Kidney capillary endothelial cell (primary cell): ENCODE measurements around the gene MYO16.
"Not testable (repeated sequence)": the region's sequence is repeated elsewhere in the genome, so short reads cannot be mapped to it uniquely, and the experiment has no call there.

ENCODE experiments used
- DNase-seq: peaks from one replicate; pipeline ENCODE4 v3.0.0-alpha.2; 2018; ENCODE audit warnings: low spot score

Gene MYO16

DNA sequence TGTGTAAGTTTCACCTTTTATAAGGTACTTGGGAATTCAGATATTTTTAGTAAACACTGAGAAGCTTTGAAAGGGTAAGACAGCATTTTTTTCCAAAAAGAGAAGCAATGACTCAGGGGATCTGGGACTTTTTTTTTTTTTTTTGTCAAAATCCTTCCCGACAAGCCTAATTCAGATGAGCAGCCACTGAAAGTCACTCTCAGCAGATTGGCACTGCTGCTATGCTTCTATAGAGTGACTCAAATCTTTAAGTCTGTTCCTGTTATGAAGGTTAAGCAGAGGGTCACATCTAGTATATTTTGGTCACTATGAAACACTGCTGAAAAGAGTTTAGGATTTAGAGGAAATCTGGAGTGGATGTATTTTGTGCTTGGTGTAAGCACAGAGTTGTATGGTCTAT lies 571.1 kb downstream of the MYO16 start:
- DNase-seq = no peak

- no peak for DNase-seq
These were observed 574.2 kb downstream of the MYO16 start for GRCh38 chr13:109203587-109203986.

GRCh38 chr13:109204252-109204651 lies 574.8 kb downstream of the MYO16 start:
- no peak for DNase-seq

GRCh38 chr13:109204657-109205056 lies 575.2 kb downstream of the MYO16 start:
- DNase-seq = no peak

DNA sequence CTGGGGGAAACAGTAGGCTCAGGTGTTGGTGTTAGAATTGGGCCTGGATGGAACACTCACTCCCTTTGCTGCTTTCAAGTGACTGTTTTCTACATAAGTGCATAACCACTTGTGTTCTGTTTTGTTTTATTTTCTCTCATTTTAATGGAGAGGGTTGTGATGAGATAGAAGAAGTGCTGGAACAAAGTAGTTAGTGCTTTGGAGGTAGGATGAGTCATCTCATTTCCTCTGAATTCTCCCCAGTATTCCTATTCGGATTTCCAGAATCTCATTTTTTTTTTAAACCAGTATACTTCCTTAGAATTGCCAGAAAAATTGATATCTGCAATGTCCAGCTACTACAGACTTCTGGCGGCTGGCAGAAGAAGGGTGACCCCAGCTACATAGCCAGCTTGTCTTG lies 575.9 kb downstream of the MYO16 start:
- DNase-seq = no peak

DNA sequence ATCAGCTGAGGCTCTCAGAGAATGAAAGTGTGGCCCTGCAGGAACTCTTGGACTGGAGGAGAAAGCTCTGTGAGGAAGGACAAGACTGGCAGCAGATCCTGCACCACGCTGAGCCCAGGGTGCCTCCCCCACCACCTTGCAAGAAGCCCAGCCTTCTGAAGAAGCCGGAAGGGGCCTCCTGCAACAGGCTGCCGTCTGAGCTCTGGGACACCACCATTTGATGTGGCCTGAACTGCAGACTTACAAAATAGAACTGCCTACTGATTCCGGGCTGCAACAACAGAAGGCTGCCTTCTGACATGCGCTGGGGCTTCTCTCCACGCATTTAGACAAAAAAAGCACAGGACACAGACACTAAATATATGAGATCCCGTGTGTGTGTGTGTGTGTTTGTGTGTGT lies 577.2 kb downstream of the MYO16 start:
- DNase-seq = no peak

GRCh38 chr13:109207622-109208021 lies 578.2 kb downstream of the MYO16 start:
- DNase-seq = no peak

DNA sequence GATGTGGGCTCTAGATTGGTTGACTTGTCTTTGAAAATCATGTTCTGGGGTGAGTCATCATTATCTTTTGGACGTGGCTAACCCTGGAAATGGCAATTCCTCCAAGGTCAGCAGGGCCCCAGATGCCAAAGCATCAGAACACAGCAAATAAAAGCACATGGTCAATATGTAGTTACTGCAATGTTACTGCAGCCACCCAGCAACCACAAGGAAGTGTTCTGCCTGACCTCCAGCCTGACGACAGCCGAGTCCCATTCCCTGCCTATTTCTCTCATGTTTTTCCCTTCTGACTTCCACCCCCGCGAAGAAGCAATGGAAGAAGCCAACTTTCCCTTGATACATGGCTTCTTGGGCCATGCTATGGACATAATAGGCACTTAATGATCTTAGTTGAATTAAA lies 579.1 kb downstream of the MYO16 start:
- no peak for DNase-seq

GRCh38 chr13:109209526-109209925 lies 580.1 kb downstream of the MYO16 start:
- no peak for DNase-seq

DNA sequence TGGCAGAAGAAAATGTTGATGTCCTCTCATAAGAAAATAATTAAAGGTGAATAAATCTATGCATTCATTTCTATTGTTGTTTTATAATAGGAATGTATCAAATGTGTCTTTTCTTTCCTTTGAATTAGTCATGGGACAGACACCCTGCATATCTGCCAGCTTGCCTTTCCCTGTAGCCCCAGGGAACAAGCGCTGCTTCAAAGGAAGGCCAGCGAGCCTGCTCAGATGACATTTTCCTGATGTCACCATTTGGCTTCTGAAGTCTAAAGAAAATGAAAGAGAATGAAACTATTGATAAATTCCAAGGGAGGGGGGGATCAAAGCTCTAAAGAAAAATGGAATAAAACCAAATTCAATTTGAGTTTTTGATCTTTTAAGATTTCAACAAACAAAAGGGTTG lies 582.2 kb downstream of the MYO16 start:
- no peak for DNase-seq

DNA sequence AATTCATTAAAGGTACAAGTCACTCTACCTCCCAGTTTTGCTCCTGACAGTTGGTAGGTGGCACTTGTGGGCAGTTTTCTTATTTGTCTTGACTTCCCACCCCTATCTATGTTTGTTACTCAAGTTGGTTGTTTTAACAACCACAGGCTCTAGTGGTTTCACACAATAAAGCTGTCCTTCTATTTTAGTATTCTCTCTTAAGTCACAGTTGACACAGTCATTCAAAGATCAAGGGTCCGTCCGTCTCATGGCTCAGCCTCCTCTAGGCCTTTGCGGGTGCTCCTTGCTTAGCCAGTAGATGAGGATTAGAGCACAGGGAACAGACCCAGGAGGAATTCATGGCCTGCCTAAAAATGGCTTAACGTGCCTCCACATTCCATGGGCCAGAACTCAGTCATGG lies 583.2 kb downstream of the MYO16 start:
- no peak for DNase-seq

DNA sequence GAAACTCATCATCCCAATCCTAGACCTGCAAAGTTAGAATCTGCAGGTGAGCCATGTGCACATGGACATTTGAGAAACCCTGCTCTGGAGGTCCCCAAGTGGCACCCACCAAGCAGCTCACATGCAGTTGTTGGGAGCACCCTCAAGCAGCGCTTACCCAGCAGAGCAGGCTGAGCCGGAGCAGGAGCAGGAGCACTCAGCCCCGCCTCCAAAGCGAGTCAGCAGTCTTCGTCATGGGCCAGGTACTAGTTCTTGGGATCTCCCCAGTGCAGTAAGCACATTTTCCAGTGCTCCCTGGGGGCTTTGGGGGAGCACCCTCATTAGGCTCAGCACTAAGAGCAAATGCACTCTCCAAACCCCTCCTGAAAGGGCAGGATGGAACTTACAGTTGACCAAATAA lies 584.3 kb downstream of the MYO16 start:
- DNase-seq = no peak

GRCh38 chr13:109214393-109214792 lies 585.0 kb downstream of the MYO16 start:
- no peak for DNase-seq

- DNase-seq = no peak
These were observed 586.0 kb downstream of the MYO16 start for GRCh38 chr13:109215377-109215776.

DNA sequence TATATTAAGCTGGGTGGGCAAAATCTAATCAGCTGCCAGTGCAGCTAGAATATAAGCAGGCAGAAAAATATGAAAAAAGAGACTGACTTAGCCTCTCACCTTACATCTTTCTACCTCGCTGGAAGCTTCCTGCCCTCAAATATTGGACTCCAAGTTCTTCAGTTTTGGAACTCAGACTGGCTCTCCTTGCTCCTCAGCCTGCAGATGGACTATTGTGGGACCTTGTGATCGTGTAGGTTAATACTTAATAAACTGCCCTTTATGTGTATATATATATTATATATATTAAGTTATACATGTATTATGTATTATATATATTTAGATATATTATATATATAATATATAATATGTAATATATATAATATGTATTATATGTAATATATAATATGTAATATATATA lies 588.1 kb downstream of the MYO16 start:
- DNase-seq = not testable (repeated sequence)

DNA sequence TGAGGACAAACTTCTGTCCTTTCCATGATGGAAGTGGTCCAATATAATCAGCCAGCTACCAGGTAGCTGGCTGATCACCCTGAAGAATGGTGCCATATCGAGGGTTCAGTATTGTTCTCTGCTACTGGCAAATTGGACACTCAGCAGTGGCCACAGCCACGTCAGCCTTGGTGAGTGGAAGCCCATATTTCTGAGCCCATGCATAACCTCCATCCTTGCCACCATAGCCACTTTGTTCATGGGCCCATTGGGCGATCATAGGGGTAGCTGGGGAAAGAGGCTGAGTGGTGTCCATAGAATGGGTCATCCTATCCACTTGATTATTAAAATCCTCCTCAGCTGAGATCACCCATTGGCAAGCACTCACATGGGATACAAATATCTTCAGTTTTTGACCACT lies 591.2 kb downstream of the MYO16 start:
- no peak for DNase-seq

DNA sequence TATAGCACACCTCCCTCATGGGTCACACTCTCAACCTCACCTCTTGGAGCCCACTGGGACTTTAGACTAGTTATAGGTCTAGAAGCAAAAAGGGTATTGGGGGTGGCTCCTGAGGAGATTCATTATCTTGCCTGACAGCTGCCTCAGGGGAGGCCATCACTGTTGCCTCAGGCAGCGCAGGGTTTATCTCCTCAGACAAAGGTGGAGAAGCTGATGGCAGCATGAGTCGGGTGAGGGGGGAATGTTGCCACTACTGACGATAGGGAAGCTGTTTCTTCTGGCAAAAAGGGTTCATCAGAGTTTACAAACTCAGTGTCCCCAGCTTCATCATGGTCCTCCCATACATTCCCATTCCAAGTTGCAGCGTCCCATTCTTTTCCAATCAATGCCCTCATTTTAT lies 594.6 kb downstream of the MYO16 start:
- DNase-seq = no peak

- no peak for DNase-seq
These were observed 597.2 kb downstream of the MYO16 start for GRCh38 chr13:109226631-109227030.

GRCh38 chr13:109227344-109227940 lies 598.0 kb downstream of the MYO16 start:
- no peak for DNase-seq

GRCh38 chr13:109228211-109228610 lies 598.8 kb downstream of the MYO16 start:
- no peak for DNase-seq

- no peak for DNase-seq
These were observed 602.5 kb downstream of the MYO16 start for GRCh38 chr13:109231888-109232287.

GRCh38 chr13:109233293-109233692 lies 603.9 kb downstream of the MYO16 start:
- DNase-seq = no peak

DNA sequence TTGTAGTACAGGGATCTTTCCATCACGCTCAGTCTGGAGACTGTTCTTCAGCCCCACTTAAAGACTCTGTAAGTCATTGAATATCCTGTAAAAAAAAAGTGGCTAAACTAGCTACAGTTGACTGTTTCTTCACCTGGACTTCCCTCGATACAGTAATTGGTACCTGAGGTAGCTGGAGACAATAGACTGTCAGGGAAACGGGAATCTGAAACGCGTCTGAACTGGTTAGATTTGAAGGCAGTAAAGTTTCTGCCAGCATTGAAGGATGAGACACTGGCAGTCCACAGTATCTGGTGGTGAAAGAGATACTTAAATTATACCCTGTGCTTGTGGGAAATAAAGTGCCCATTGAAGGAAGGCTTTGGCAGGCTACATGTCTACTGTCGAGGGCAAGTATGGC lies 606.5 kb downstream of the MYO16 start:
- DNase-seq = no peak

GRCh38 chr13:109241160-109241559 lies 611.7 kb downstream of the MYO16 start:
- no peak for DNase-seq
